Prostate gland (tissue), 2 donors: Measurements from ENCODE around the gene PPP2R5E.

Experiments
- CTCF ChIP-seq, 4 experiments: fragments of 200-600 bp in 2 of 4; fragments of 450-650 bp in 2 of 4; sonication (generic) in 2 of 4; IDR thresholded peaks; 1 replicate in 3 of 4; 2 replicates in 1 of 4; pipeline ENCODE4 v1.5.1; 2016 to 2019; ENCODE audit warnings: antibody characterized with exemption in 4 of 4, mild to moderate bottlenecking in 2 of 4, moderate library complexity in 2 of 4
- POLR2A ChIP-seq: fragments of 450-650 bp; IDR thresholded peaks from one replicate; pipeline ENCODE4 v1.6.1; 2016; ENCODE audit warnings: antibody characterized with exemption, mild to moderate bottlenecking

GRCh38 chr14:63387711-63388110, 155.5 kb downstream of the PPP2R5E start:
- TF ChIP-seq POLR2A: no peak
- TF ChIP-seq CTCF (IDR thresholded peaks at IDR 0.05): no peak
